Measurements from ENCODE around the gene FANK1. TPM values are rescaled to one million over a fixed set of nuclear protein-coding genes. Genes with fewer than 3 reads are reported as not detected.
"Not testable (repeated sequence)": the region's sequence is repeated elsewhere in the genome, so short reads cannot be mapped to it uniquely, and the experiment has no call there.

Gene FANK1
- polyA plus RNA-seq, 1 donor from 2014 or later = 3.1 TPM

DNA sequence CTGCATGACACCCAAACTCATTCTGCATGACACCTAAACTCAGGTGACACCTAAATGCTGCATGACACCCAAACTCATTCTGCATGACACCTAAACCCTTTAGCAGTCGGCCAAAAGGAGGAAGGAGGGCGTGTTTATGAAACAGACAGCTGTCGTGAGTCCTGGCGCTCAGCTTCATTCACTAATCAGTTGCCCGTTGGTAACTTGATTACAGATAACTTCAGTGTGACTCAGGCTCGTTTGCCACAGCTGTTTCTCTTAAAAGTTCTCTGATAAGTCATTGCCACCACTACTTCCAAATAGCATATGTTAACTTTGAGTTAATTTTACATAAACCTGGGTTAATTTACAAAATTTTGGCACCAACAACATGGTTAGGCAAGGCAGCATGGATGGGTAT is 16.9 kb downstream of the FANK1 start:
- not testable (repeated sequence) for H3K27ac ChIP-seq (ENCODE audit: low read length); H3K4me2 ChIP-seq (ENCODE audit: low read length); H4K20me1 ChIP-seq (ENCODE audit: insufficient read depth); H3K9ac ChIP-seq (ENCODE audit: low read length); H3K4me3 ChIP-seq (ENCODE audit: low read length); H3K9me2 ChIP-seq (ENCODE audit: insufficient read depth, low read length); H3K36me3 ChIP-seq (ENCODE audit: insufficient read depth, low read length); H3K9me3 ChIP-seq (ENCODE audit: low read length); H3K79me2 ChIP-seq (replicated peaks; ENCODE audit: insufficient read depth, low read length); H3K27me3 ChIP-seq (ENCODE audit: insufficient read depth, low read depth, low read length); H2AFZ ChIP-seq (ENCODE audit: low read depth, low read length); H3F3A ChIP-seq (ENCODE audit: insufficient read depth, low read length, poor library complexity, severe bottlenecking)

DNA sequence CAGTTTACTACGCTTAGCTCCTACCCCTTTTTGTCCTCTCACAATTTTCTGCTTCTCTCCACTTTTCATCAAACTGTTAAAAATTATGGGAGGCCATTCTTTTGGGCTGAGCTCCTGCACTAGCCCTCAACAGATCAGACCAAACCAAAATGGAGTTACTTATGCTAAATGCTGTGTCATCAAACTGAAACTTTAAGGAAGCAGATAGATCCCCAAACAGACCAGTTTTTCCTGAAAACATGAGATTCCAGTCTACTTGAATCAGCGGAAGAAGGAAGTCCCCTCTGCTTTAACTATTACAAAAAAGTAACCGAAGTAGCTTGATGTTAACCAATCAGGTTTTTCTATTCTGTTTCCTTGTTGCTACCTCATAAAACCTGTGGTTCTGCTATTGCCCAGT is 20.6 kb downstream of the FANK1 start:
- H3K9me2 ChIP-seq (ENCODE audit: insufficient read depth, low read length) = no peaks in the 10 kb centered on the region
- no peaks in the 10 kb centered on the region for H3F3A ChIP-seq (ENCODE audit: insufficient read depth, low read length, poor library complexity, severe bottlenecking)
- TF ChIP-seq, protein P1, sequence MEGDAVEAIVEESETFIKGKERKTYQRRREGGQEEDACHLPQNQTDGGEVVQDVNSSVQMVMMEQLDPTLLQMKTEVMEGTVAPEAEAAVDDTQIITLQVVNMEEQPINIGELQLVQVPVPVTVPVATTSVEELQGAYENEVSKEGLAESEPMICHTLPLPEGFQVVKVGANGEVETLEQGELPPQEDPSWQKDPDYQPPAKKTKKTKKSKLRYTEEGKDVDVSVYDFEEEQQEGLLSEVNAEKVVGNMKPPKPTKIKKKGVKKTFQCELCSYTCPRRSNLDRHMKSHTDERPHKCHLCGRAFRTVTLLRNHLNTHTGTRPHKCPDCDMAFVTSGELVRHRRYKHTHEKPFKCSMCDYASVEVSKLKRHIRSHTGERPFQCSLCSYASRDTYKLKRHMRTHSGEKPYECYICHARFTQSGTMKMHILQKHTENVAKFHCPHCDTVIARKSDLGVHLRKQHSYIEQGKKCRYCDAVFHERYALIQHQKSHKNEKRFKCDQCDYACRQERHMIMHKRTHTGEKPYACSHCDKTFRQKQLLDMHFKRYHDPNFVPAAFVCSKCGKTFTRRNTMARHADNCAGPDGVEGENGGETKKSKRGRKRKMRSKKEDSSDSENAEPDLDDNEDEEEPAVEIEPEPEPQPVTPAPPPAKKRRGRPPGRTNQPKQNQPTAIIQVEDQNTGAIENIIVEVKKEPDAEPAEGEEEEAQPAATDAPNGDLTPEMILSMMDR (IDR thresholded peaks at IDR 0.05; ENCODE audit: poor library complexity, severe bottlenecking) = no peak
- TF ChIP-seq RAD21 (conservative IDR thresholded peaks at IDR 0.05) (no peak), EP300 (conservative IDR thresholded peaks at IDR 0.05; ENCODE audit: poor library complexity, severe bottlenecking) (no peak), TAF1 (IDR thresholded peaks at IDR 0.05; ENCODE audit: low read depth) (no peak), SMC3 (conservative IDR thresholded peaks at IDR 0.05; ENCODE audit: poor library complexity) (no peak), POLR2AphosphoS5 (IDR thresholded peaks at IDR 0.05) (no peak), EZH2 (IDR thresholded peaks at IDR 0.05; ENCODE audit: borderline replicate concordance, insufficient read depth, low read length, poor library complexity, severe bottlenecking) (no peak), MXI1 (conservative IDR thresholded peaks at IDR 0.05; ENCODE audit: poor library complexity, severe bottlenecking) (no peak)
- TF ChIP-seq, protein P2, sequence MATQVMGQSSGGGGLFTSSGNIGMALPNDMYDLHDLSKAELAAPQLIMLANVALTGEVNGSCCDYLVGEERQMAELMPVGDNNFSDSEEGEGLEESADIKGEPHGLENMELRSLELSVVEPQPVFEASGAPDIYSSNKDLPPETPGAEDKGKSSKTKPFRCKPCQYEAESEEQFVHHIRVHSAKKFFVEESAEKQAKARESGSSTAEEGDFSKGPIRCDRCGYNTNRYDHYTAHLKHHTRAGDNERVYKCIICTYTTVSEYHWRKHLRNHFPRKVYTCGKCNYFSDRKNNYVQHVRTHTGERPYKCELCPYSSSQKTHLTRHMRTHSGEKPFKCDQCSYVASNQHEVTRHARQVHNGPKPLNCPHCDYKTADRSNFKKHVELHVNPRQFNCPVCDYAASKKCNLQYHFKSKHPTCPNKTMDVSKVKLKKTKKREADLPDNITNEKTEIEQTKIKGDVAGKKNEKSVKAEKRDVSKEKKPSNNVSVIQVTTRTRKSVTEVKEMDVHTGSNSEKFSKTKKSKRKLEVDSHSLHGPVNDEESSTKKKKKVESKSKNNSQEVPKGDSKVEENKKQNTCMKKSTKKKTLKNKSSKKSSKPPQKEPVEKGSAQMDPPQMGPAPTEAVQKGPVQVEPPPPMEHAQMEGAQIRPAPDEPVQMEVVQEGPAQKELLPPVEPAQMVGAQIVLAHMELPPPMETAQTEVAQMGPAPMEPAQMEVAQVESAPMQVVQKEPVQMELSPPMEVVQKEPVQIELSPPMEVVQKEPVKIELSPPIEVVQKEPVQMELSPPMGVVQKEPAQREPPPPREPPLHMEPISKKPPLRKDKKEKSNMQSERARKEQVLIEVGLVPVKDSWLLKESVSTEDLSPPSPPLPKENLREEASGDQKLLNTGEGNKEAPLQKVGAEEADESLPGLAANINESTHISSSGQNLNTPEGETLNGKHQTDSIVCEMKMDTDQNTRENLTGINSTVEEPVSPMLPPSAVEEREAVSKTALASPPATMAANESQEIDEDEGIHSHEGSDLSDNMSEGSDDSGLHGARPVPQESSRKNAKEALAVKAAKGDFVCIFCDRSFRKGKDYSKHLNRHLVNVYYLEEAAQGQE (IDR thresholded peaks at IDR 0.05; ENCODE audit: borderline replicate concordance) = no peak
- no peaks in the 10 kb centered on the region for H3K9me3 ChIP-seq (ENCODE audit: low read length)
- H3K79me2 ChIP-seq (replicated peaks; ENCODE audit: insufficient read depth, low read length) = no peaks in the 10 kb centered on the region
- H3K4me2 ChIP-seq (ENCODE audit: low read length) = no peak overlapping the region
- no peak overlapping the region for H2AFZ ChIP-seq (ENCODE audit: low read depth, low read length)
- H3K4me3 ChIP-seq (ENCODE audit: low read length) = no peak overlapping the region
- H4K20me1 ChIP-seq (ENCODE audit: insufficient read depth) = no peaks in the 10 kb centered on the region
- no peaks in the 10 kb centered on the region for H3K27me3 ChIP-seq (ENCODE audit: insufficient read depth, low read depth, low read length)
- H3K27ac ChIP-seq (ENCODE audit: low read length) = no peak overlapping the region
- no peaks in the 10 kb centered on the region for H3K36me3 ChIP-seq (ENCODE audit: insufficient read depth, low read length)
- no peak overlapping the region for H3K9ac ChIP-seq (ENCODE audit: low read length)

DNA sequence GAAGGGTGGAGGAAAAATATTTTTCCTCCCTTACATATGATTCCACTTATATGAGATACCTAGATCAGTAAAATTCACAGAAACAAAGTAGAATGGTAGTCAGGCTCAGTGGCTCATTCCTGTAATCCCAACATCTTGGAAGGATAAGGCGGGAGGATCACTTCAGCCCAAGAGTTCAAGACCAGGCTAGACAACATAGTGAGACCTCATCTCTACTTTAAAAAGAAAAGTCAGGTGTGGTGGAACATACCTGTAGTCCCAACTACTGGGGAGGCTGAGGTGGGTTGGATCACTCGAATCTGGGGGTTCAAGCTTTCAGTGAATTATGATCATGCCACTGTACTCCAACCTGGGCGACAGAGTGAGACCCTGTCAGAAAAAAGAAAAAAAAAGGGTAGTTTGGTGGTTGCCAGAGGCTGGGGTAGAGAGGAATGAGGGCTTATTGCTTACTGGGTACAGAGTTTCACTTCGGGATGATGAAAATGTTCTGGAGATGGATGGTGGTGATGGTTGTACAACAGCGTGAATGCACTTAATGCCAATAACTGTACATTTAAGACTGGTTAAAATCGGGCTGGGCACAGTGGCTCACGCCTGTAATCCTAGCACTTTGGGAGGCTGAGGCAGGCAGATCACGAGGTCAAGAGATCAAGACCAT is 21.5 kb downstream of the FANK1 start:
- not testable (repeated sequence) for H3K27ac ChIP-seq (ENCODE audit: low read length); H3K36me3 ChIP-seq (ENCODE audit: insufficient read depth, low read length); H3F3A ChIP-seq (ENCODE audit: insufficient read depth, low read length, poor library complexity, severe bottlenecking); H3K4me2 ChIP-seq (ENCODE audit: low read length); H2AFZ ChIP-seq (ENCODE audit: low read depth, low read length); H3K9me2 ChIP-seq (ENCODE audit: insufficient read depth, low read length); H4K20me1 ChIP-seq (ENCODE audit: insufficient read depth); H3K27me3 ChIP-seq (ENCODE audit: insufficient read depth, low read depth, low read length); H3K9ac ChIP-seq (ENCODE audit: low read length); H3K4me3 ChIP-seq (ENCODE audit: low read length); H3K9me3 ChIP-seq (ENCODE audit: low read length); H3K79me2 ChIP-seq (replicated peaks; ENCODE audit: insufficient read depth, low read length)

DNA sequence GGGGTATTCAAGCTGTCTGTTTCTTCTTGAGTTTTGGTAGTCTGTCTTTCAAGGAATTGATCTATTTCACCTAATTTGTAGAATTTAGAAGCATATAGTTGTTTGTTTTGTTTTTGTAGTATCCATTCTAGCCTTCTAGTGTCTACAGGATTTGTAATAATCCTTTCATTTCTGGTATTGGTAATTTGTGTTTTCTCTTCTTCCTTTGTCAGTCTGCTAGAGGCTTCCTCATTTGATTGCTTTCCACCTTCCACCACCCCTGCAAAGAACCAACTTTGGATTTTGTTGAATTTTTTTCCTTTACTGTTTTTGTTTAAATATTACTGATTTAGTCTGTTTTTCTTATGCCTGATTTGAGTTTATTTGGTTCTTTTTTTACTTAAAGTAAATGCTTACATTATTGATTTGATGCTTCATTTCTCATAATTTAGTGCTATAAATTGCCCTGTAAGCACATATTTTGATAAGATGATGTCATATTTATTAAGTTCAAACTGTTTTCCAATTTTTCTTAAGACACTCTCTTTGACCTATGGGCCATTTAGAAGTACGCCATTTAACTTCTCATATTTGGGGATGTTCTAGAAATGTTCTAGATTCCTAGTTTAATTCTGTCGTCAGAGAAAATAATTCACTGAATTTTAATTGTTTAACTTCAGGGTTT is 25.4 kb downstream of the FANK1 start:
- H3K4me3 ChIP-seq (ENCODE audit: low read length); H3F3A ChIP-seq (ENCODE audit: insufficient read depth, low read length, poor library complexity, severe bottlenecking); H3K9me3 ChIP-seq (ENCODE audit: low read length); H3K4me2 ChIP-seq (ENCODE audit: low read length); H3K79me2 ChIP-seq (replicated peaks; ENCODE audit: insufficient read depth, low read length); H3K36me3 ChIP-seq (ENCODE audit: insufficient read depth, low read length); H4K20me1 ChIP-seq (ENCODE audit: insufficient read depth); H3K27me3 ChIP-seq (ENCODE audit: insufficient read depth, low read depth, low read length); H3K27ac ChIP-seq (ENCODE audit: low read length); H3K9ac ChIP-seq (ENCODE audit: low read length); H2AFZ ChIP-seq (ENCODE audit: low read depth, low read length); H3K9me2 ChIP-seq (ENCODE audit: insufficient read depth, low read length): not testable (repeated sequence)

Measured in neural cell (in vitro differentiated cells).